ENCODE data around the gene RSPH6A. TPM values are rescaled to one million over a fixed set of nuclear protein-coding genes. Genes with fewer than 3 reads are reported as not detected.

The RSPH6A gene
- total RNA-seq, 4 donors from 2014 or later, result 0.30 TPM; not detected in 3

- WGBS, 2 donors, result 0 to 2% methylated on average over 18 to 21 of the region's 33 CpGs
- Histone ChIP-seq H3K27ac (peak overlapping the region; percentile 91 to 99 (median 96)), H3K36me3 (peaks cover 0 to 27% (median 0%) of the 10 kb centered on the region in 3 donors), H3K4me3 (peak overlapping the region; percentile 54 to 91 (median 83)), H3K9me3 (no peaks in the 10 kb centered on the region), H3K27me3 (no peaks in the 10 kb centered on the region), H3K4me1 (peaks cover 0 to 52% (median 38%) of the 10 kb centered on the region in 4 donors)
- no peak for DNase-seq (ENCODE audit: low spot score in 2 of 2)
- TF ChIP-seq CTCF (IDR thresholded peaks at IDR 0.05) (no peak), EP300 (IDR thresholded peaks at IDR 0.05) (no peak), POLR2A (IDR thresholded peaks at IDR 0.05) (no peak)
Measured at GRCh38 chr19:45768655-45768983, 46.5 kb downstream of the RSPH6A start.

- Histone ChIP-seq H3K27me3 (no peaks in the 10 kb centered on the region), H3K9me3 (no peaks in the 10 kb centered on the region), H3K36me3 (peaks cover 0 to 26% (median 0%) of the 10 kb centered on the region in 3 donors), H3K27ac (peak overlapping the region; percentile 91 to 99 (median 96)), H3K4me1 (peaks cover 0 to 56% (median 38%) of the 10 kb centered on the region in 4 donors), H3K4me3 (peak overlapping the region; percentile 54 to 91 (median 83))
- 0 to 1% methylated on average over 11 to 54 of the region's 102 CpGs for WGBS, 2 donors
- DNase-seq (ENCODE audit: low spot score in 2 of 2), result peak in 1 of 2 donors; percentile 53
- TF ChIP-seq EP300 (IDR thresholded peaks at IDR 0.05) (peak in 1 of 2 donors; percentile 17), POLR2A (IDR thresholded peaks at IDR 0.05) (no peak), CTCF (IDR thresholded peaks at IDR 0.05) (peak in 2 of 5 experiments; percentile 12 to 21)
Measured at GRCh38 chr19:45767881-45768654, 47.0 kb downstream of the RSPH6A start.

DNA sequence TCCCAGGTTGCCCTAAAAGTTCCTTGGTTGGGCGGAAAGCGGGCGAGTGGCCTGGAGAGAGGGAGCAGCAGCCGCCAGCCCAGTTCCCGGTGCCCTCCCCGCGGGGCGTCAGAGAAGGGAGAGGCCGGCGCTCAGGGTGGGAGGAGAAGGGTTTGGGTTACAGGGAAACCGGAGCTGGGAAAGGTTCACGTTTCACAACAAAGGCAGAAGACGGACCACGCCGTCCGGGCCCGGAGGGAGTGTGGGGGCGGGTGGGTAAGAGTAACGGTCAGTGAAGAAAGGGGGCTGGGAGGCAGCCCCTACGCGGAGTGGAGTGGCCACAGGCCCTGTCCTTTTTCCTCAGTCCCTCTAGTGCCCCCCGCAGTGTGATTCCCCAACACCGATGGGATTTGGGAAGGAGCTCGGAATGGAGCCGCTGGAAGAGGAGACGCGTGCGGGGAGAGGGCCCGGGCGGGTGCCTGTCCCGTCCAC lies 47.7 kb downstream of the RSPH6A start:
- WGBS, 2 donors, result 13 to 15% methylated on average over 30 to 31 of the region's 31 CpGs
- DNase-seq (ENCODE audit: low spot score in 2 of 2), result peak; percentile 81 to 82
- Histone ChIP-seq H3K27me3 (no peaks in the 10 kb centered on the region), H3K4me1 (peaks cover 0 to 56% (median 38%) of the 10 kb centered on the region in 4 donors), H3K4me3 (peak overlapping the region; percentile 54 to 91 (median 83)), H3K36me3 (peaks cover 0 to 20% (median 0%) of the 10 kb centered on the region in 3 donors), H3K9me3 (no peaks in the 10 kb centered on the region), H3K27ac (peak overlapping the region; percentile 91 to 99 (median 96))
- TF ChIP-seq CTCF (IDR thresholded peaks at IDR 0.05) (peak in 1 of 5 experiments; percentile 9), EP300 (IDR thresholded peaks at IDR 0.05) (peak; percentile 15 to 94), POLR2A (IDR thresholded peaks at IDR 0.05) (peak; percentile 50 to 84)

DNA sequence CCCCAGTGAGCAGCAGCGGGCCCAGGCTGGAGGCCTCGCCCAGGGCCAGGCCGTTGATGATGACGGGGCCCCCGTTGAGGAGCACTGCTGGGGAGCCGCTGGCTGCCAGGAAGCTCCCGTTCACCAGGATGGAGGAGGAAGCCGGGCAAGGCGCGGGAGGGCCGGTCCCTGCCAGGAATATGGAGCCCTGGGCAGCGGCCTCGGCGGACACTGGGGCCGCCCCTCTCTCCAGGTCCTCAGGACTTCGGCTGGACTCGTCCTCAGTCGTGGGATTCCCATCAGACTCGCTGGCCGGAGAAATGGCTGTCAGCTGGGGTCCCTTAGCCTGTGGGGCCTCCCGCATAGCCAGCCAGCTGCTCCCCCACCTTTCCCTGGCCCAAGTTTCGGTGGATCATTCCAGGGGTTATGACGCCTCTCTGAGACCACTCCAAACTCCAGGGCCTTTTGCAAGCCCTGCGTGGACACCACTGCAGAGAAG lies 48.2 kb downstream of the RSPH6A start:
- peak overlapping the region; percentile 54 to 91 (median 83) for H3K4me3 ChIP-seq
- peaks cover 0 to 56% (median 38%) of the 10 kb centered on the region in 4 donors for H3K4me1 ChIP-seq
- peak overlapping the region; percentile 91 to 99 (median 96) for H3K27ac ChIP-seq
- TF ChIP-seq POLR2A (IDR thresholded peaks at IDR 0.05) (no peak), CTCF (IDR thresholded peaks at IDR 0.05) (no peak), EP300 (IDR thresholded peaks at IDR 0.05) (no peak)
- no peaks in the 10 kb centered on the region for H3K9me3 ChIP-seq
- no peaks in the 10 kb centered on the region for H3K27me3 ChIP-seq
- 5 to 17% methylated on average over 3 to 6 of the region's 24 CpGs for WGBS, 2 donors
- peaks cover 0 to 17% (median 0%) of the 10 kb centered on the region in 3 donors for H3K36me3 ChIP-seq
- DNase-seq (ENCODE audit: low spot score in 2 of 2), result no peak
